ENCODE data around the gene PFKFB4. TPM values are rescaled to one million over a fixed set of nuclear protein-coding genes. Genes with fewer than 3 reads are reported as not detected.

The PFKFB4 gene
- total and polyA plus RNA-seq, 2 of the 8 experiments (the other 6 are each of a cell fraction or from before 2014, with no cell fraction given) = 10.7 to 20.1 TPM

GRCh38 chr3:48505146-48505545 lies 51.5 kb downstream of the PFKFB4 start:
- H3K4me3 ChIP-seq (ENCODE audit: extremely low read depth in 1 of 4, insufficient read depth in 2 of 4, low read depth in 3 of 4, low read length in 4 of 4) = no peak overlapping the region; a peak in 1 of 8 replicates
- H2BK15ac ChIP-seq (ENCODE audit: low read length) = peak overlapping the region; percentile 36; the same call in 1 of the 2 replicates
- peaks cover 0 to 3% of the 10 kb centered on the region in 2 experiments; a peak in 1 of 4 replicates for H3K79me2 ChIP-seq (ENCODE audit: control insufficient read depth in 1 of 2, insufficient read depth in 2 of 2, low read length in 2 of 2)
- peaks cover 0 to under 1% (median 0%) of the 10 kb centered on the region in 4 experiments; a peak in 1 of 8 replicates for H3K36me3 ChIP-seq (ENCODE audit: control insufficient read depth in 2 of 4, insufficient read depth in 4 of 4, low read length in 3 of 4)
- H3K14ac ChIP-seq (ENCODE audit: insufficient read length) = no peak overlapping the region
- H2AFZ ChIP-seq (ENCODE audit: low read length) = no peak overlapping the region
- peak overlapping the region; percentile 84 for H3K18ac ChIP-seq (ENCODE audit: extremely low read depth, low read length)
- H4K8ac ChIP-seq (ENCODE audit: extremely low read depth, insufficient read depth, low read length) = no peak overlapping the region; the same call in 1 of the 2 replicates
- no peak overlapping the region for H3K9ac ChIP-seq (replicated peaks in 1 of 4; ENCODE audit: extremely low read depth in 1 of 4, low read depth in 3 of 4, low read length in 3 of 4)
- H3K56ac ChIP-seq (replicated peaks; ENCODE audit: insufficient read length, low read depth, low read length) = no peak overlapping the region
- 88% methylated on average over 2 of the region's 2 CpGs; no CpG with 5 or more reads in 1 of the 2 experiments for WGBS, 2 experiments (ENCODE audit: extremely low coverage in 1 of 2, insufficient coverage in 1 of 2, insufficient read length in 1 of 2, insufficient replicate concordance in 2 of 2, low coverage in 1 of 2, low lambda C conversion rate in 2 of 2, missing lambda C conversion rate in 1 of 2)
- peaks cover 0 to 3% (median 0%) of the 10 kb centered on the region in 4 experiments; a peak in 2 of 7 replicates for H3K27me3 ChIP-seq (replicated peaks in 1 of 4; ENCODE audit: control insufficient read depth in 3 of 4, extremely low read depth in 1 of 4, insufficient read depth in 3 of 4, low read length in 3 of 4)
- no peak overlapping the region for H3K27ac ChIP-seq (ENCODE audit: low read depth, low read length)
- H3K4me1 ChIP-seq (replicated peaks in 1 of 4; ENCODE audit: control insufficient read depth in 3 of 4, insufficient read depth in 4 of 4, low read length in 3 of 4) = peaks cover 4 to 15% (median 12%) of the 10 kb centered on the region in 4 experiments
- no peak overlapping the region for H4K5ac ChIP-seq (ENCODE audit: insufficient read length, low read depth, low read length)
- peak overlapping the region; percentile 25 for H4K91ac ChIP-seq (replicated peaks; ENCODE audit: insufficient read length, low read length)
- H2BK20ac ChIP-seq (ENCODE audit: low read length) = 0 out of 2 replicates have a peak overlapping the region, but pooled peaks have one; percentile 3
- H3K9me3 ChIP-seq (ENCODE audit: insufficient read depth in 2 of 2, low read depth in 1 of 2, low read length in 1 of 2) = no peaks in the 10 kb centered on the region
- H4K20me1 ChIP-seq (replicated peaks in 1 of 2; ENCODE audit: control insufficient read depth in 1 of 2, insufficient read depth in 2 of 2, low read length in 2 of 2) = peaks cover 0 to 2% of the 10 kb centered on the region in 2 experiments
- peak overlapping the region; percentile 88; the same call in 1 of the 2 replicates for H2BK5ac ChIP-seq (ENCODE audit: low read depth, low read length)
- peak overlapping the region; percentile 79; the same call in 1 of the 2 replicates for H2AK5ac ChIP-seq (ENCODE audit: low read depth, low read length)
- H2BK12ac ChIP-seq (ENCODE audit: low read depth, low read length) = peak overlapping the region; percentile 87
- FAIRE-seq (no peak), DNase-seq (ENCODE audit: low read depth in 1 of 2, low spot score in 2 of 2) (peak in 1 of 2 experiments; percentile 42)
- ChIA-PET CTCF (ENCODE audit: partially characterized antibody) (interaction anchor here (1.0 to 11.2 kb wide), 3 partner anchors 36 to 69 kb away, joined by 3 to 251 read pairs (median 13); a partner anchor contains a TSS), POLR2A (ENCODE audit: partially characterized antibody) (interaction anchor here (1.2 to 2.9 kb wide), 10 partner anchors 13 to 69 kb away, joined by 3 to 21 read pairs (median 6); partner anchors contain the start of genes ATRIP, CCDC51 and TMA7)
- peak overlapping the region; percentile 66 to 94; a peak in 2 of 4 replicates for H3K4me2 ChIP-seq (ENCODE audit: insufficient read depth in 1 of 2, low read depth in 2 of 2, low read length in 2 of 2)
- no peak overlapping the region for H3K23ac ChIP-seq (ENCODE audit: insufficient read length)
- H3K79me1 ChIP-seq (ENCODE audit: low read depth, low read length) = peaks cover 9% of the 10 kb centered on the region
- peaks cover 11% of the 10 kb centered on the region; the same call in 1 of the 2 replicates for H3K23me2 ChIP-seq (ENCODE audit: low read depth, low read length)
- H3K4ac ChIP-seq (replicated peaks; ENCODE audit: insufficient read length, low read depth, low read length) = peak overlapping the region; percentile 36
- peak overlapping the region; percentile 88 for H2BK120ac ChIP-seq (replicated peaks; ENCODE audit: low read depth, low read length)
- no peak for TF ChIP-seq CHD2 (IDR thresholded peaks at IDR 0.05; ENCODE audit: low read length)
- TF ChIP-seq SP1 (IDR thresholded peaks at IDR 0.05; ENCODE audit: low read depth, low read length) = no peak
- TF ChIP-seq POLR2AphosphoS5 (IDR thresholded peaks at IDR 0.05; ENCODE audit: low read depth, low read length) = no peak
- TF ChIP-seq RAD21 (IDR thresholded peaks at IDR 0.05 in 1 of 2, conservative IDR thresholded peaks at IDR 0.05 in 1 of 2; ENCODE audit: low read depth in 2 of 2, low read length in 2 of 2) = no peak
- TF ChIP-seq SIN3A (conservative IDR thresholded peaks at IDR 0.05 in 1 of 2, IDR thresholded peaks at IDR 0.05 in 1 of 2; ENCODE audit: low read depth in 1 of 2, low read length in 2 of 2) = no peak
- TF ChIP-seq USF2 (IDR thresholded peaks at IDR 0.05; ENCODE audit: low read length) = no peak
- TF ChIP-seq BRCA1 (IDR thresholded peaks at IDR 0.05; ENCODE audit: low read depth, low read length) = no peak
- TF ChIP-seq TBP (IDR thresholded peaks at IDR 0.05; ENCODE audit: low read depth, low read length) = no peak
- no peak for TF ChIP-seq EP300 (IDR thresholded peaks at IDR 0.05; ENCODE audit: borderline replicate concordance in 1 of 2, low read depth in 2 of 2, low read length in 2 of 2)
- no peak for TF ChIP-seq CHD1 (IDR thresholded peaks at IDR 0.05; ENCODE audit: low read depth, low read length)
- TF ChIP-seq CBX5 (IDR thresholded peaks at IDR 0.05; ENCODE audit: low read depth, low read length) = no peak

All from H1 (cell line).